K562 (cell line): Measurements from ENCODE around the gene LZTR1. TPM values are rescaled to one million over a fixed set of nuclear protein-coding genes. Genes with fewer than 3 reads are reported as not detected.

Source experiments
- ATAC-seq: fragments of 200-7000 bp; cut with Tn5 transposase; 3 replicates; pipeline ENCODE4 v1.9.1; 2020; ENCODE audit warnings: moderate library complexity
- BruUV-seq: library from RNA; stranded (reverse); fragments of 400-500 nt; replicated peaks from 2 replicates; lab custom pipeline; 2021; lab: Mats Ljungman, UMichigan
- CTCF ChIA-PET: fragments of 300-600 bp; formaldehyde crosslinking; extraction: SDS; loops from one replicate; lab custom pipeline; 2021; ENCODE audit warnings: low intra/inter-chr PET ratio; lab: Yijun Ruan, JAX
- POLR2A ChIA-PET: fragments of 300-600, 350-650 bp; sonication (Branson Sonifier 250); formaldehyde crosslinking; extraction: SDS; loops from one replicate; lab custom pipeline; 2021; ENCODE audit warnings: antibody characterized with exemption, inconsistent platforms; lab: Yijun Ruan, JAX
- DNase-seq, 4 experiments: peaks; one replicate each; pipeline versions ENCODE4 v3.0.0 to v3.0.0-alpha.2; 2011 to 2018; ENCODE audit warnings: low spot score in 3 of 4, mixed read lengths in 3 of 4; ENCODE audit errors: extremely low read depth in 1 of 4
- FAIRE-seq: peaks from 2 replicates; lab custom pipeline; 2011; peaks lifted over from hg19 to GRCh38; lab: Jason Lieb, UNC
- H2AFZ ChIP-seq: 2 replicates; pipeline ENCODE4 v1.6.0; 2011; ENCODE audit warnings: low read depth, low read length, control low read depth, inconsistent platforms
- H3K27ac ChIP-seq: fragments of 200-600 bp; 3 replicates; pipeline ENCODE4 v1.8.0; 2011; ENCODE audit warnings: low read depth, mild to moderate bottlenecking, control low read depth, inconsistent platforms, low read length, moderate library complexity, mixed read lengths; ENCODE audit errors: extremely low read depth
- H3K27me3 ChIP-seq, 2 experiments: fragments of 300-600 bp in 1 of 2; 2 replicates in 1 of 2; 3 replicates in 1 of 2; pipeline versions ENCODE4 v1.6.0 to v1.8.0; 2011; ENCODE audit warnings: inconsistent platforms in 2 of 2, low read length in 2 of 2, mild to moderate bottlenecking in 1 of 2, mixed read lengths in 1 of 2, moderate library complexity in 1 of 2; ENCODE audit not compliant: control insufficient read depth in 2 of 2, insufficient read depth in 2 of 2
- H3K36me3 ChIP-seq: fragments of 300-600 bp; 3 replicates; pipeline ENCODE4 v1.8.0; 2011; ENCODE audit warnings: mild to moderate bottlenecking, low read length, inconsistent platforms; ENCODE audit not compliant: control insufficient read depth, insufficient read depth
- H3K4me1 ChIP-seq, 2 experiments: fragments of 200-600 bp in 1 of 2; replicated peaks in 1 of 2; 2 replicates in 1 of 2; 3 replicates in 1 of 2; pipeline versions ENCODE4 v1.5.1 to v1.8.0; 2011; ENCODE audit warnings: inconsistent platforms in 2 of 2, low read length in 2 of 2, mild to moderate bottlenecking in 1 of 2, mixed read lengths in 1 of 2, moderate library complexity in 1 of 2; ENCODE audit not compliant: control insufficient read depth in 2 of 2, insufficient read depth in 2 of 2
- H3K4me2 ChIP-seq: 2 replicates; pipeline ENCODE4 v1.6.1; 2011; ENCODE audit warnings: low read length, control low read depth, inconsistent platforms, mixed read lengths; ENCODE audit not compliant: insufficient read depth
- H3K4me3 ChIP-seq: fragments of 200-600 bp; sonication (generic), shearing (Covaris generic); 2 replicates; pipeline ENCODE4 v1.5.1; 2016; ENCODE audit warnings: control low read depth, inconsistent platforms
- H3K79me2 ChIP-seq: fragments of 200-600 bp; 3 replicates; pipeline ENCODE4 v1.8.0; 2011; ENCODE audit warnings: low read length, inconsistent platforms; ENCODE audit not compliant: control insufficient read depth, insufficient read depth
- H3K9ac ChIP-seq, 2 experiments: 2 replicates each; pipeline versions ENCODE4 v1.6.0 to v1.6.1; 2011; ENCODE audit warnings: low read depth in 2 of 2, low read length in 2 of 2, control low read depth in 1 of 2, inconsistent platforms in 1 of 2, mild to moderate bottlenecking in 1 of 2, mixed read lengths in 1 of 2; ENCODE audit not compliant: insufficient read depth in 1 of 2
- H3K9me1 ChIP-seq: one replicate; pipeline ENCODE4 v1.6.0; 2011; ENCODE audit warnings: inconsistent platforms, mild to moderate bottlenecking, low read length, moderate library complexity; ENCODE audit not compliant: control insufficient read depth, insufficient read depth
- H3K9me3 ChIP-seq: replicated peaks from 2 replicates; pipeline ENCODE4 v1.5.1; 2011; ENCODE audit warnings: low read depth, low read length, inconsistent platforms; ENCODE audit not compliant: control insufficient read depth, insufficient read depth
- H4K20me1 ChIP-seq: replicated peaks from 2 replicates; pipeline ENCODE4 v1.6.1; 2011; ENCODE audit warnings: low read length, inconsistent platforms, mixed read lengths; ENCODE audit not compliant: control insufficient read depth, insufficient read depth
- FOS ChIP-seq: IDR thresholded peaks from 3 replicates; pipeline ENCODE4 v1.6.1; 2011; ENCODE audit not compliant: insufficient read length; ENCODE audit errors: extremely low read depth
- HBP1 ChIP-seq: fragments of 450-650 bp; formaldehyde crosslinking; IDR thresholded peaks from 2 replicates; pipeline ENCODE4 v1.4.0; 2022; ENCODE audit warnings: missing genetic modification characterization
- HNRNPLL ChIP-seq: fragments of 200-400 bp; formaldehyde crosslinking; IDR thresholded peaks from 2 replicates; pipeline ENCODE4 v1.6.1; 2017; ENCODE audit warnings: low read length, low read depth, mild to moderate bottlenecking; ENCODE audit not compliant: poor library complexity, severe bottlenecking
- KDM2B ChIP-seq: fragments of 250-450 bp; sonication (Bioruptor Pico); IDR thresholded peaks from 2 replicates; pipeline ENCODE4 v1.8.0; 2021; ENCODE audit warnings: mild to moderate bottlenecking, moderate library complexity
- MCM3 ChIP-seq: fragments of 450-650 bp; IDR thresholded peaks from 2 replicates; pipeline ENCODE4 v1.6.1; 2016
- MCM7 ChIP-seq, 2 experiments: fragments of 450-650 bp; IDR thresholded peaks; 2 replicates each; pipeline ENCODE4 v1.6.1; 2016 to 2018
- PBX2 ChIP-seq, 2 experiments: IDR thresholded peaks in 1 of 2; conservative IDR thresholded peaks in 1 of 2; 2 replicates each; pipeline ENCODE4 v1.6.1; 2016; ENCODE audit warnings: low read depth in 2 of 2, mild to moderate bottlenecking in 1 of 2, missing compliant biosample characterization in 1 of 2, missing genetic modification characterization in 1 of 2, moderate library complexity in 1 of 2
- SMAD3 ChIP-seq: fragments of 450-650 bp; formaldehyde crosslinking; conservative IDR thresholded peaks from 2 replicates; pipeline ENCODE4 v1.4.0; 2020; ENCODE audit warnings: mild to moderate bottlenecking
- SP2 ChIP-seq: IDR thresholded peaks from 2 replicates; pipeline ENCODE4 v1.6.1; 2011; ENCODE audit warnings: mild to moderate bottlenecking, low read depth, low read length, moderate library complexity; ENCODE audit not compliant: poor library complexity, severe bottlenecking; ENCODE audit errors: extremely low read depth
- UBTF ChIP-seq, 2 experiments: IDR thresholded peaks; 2 replicates each; pipeline ENCODE4 v1.6.1; 2012; ENCODE audit warnings: improper control_type of control experiment in 2 of 2, low read depth in 2 of 2, low read length in 2 of 2, borderline replicate concordance in 1 of 2
- ZNF740 ChIP-seq, 3 experiments: fragments of 200-800 bp in 1 of 3; sonication (Bioruptor generic) in 1 of 3; sonication (generic) in 1 of 3; formaldehyde crosslinking in 1 of 3; IDR thresholded peaks; 2 replicates each; pipeline versions ENCODE4 v1.6.1 to v1.8.0; 2016 to 2022; ENCODE audit warnings: mild to moderate bottlenecking in 2 of 3, missing compliant biosample characterization in 2 of 3, missing genetic modification characterization in 2 of 3, missing genetic modification reagents in 1 of 3
- WGBS: fragments of 100-300 bp; shearing (Covaris generic); methylation state at CpG from one replicate; pipeline ENCODE4 v1.1.6; 2016; ENCODE audit warnings: low coverage, mixed read lengths; ENCODE audit not compliant: insufficient coverage; ENCODE audit errors: missing lambda C conversion rate; 5-methylcytosine and 5-hydroxymethylcytosine counted together
- in situ Hi-C: fragments of 300-500 bp; cut with MboI; formaldehyde crosslinking; loops from 4 replicates; pipeline ENCODE4 v1.15.0; 2018; ENCODE audit warnings: inconsistent platforms, mixed read lengths
- intact Hi-C: fragments of 100-400 bp; cut with micrococcal nuclease; formaldehyde crosslinking; loops from 2 replicates; pipeline ENCODE4 v1.14.2; 2022
- polyA plus RNA-seq, 8 experiments: library from polyadenylated mRNA; depleted of rRNA in 4 of 8; stranded (reverse) in 5 of 8; unstranded in 3 of 8; fragments of >200 nt; fragmentation: Nextera tagmentation in 2 of 8; fragmentation: Illumina TruSeq in 1 of 8; extraction: Ambion mirVana in 2 of 8; extraction: Trizol in 1 of 8; gene quantifications; 2 replicates each; pipeline versions ENCODE4 v1.2.1 to v1.2.3, GENCODE V29; 2011 to 2014; ENCODE audit warnings: inconsistent platforms in 1 of 8, missing spikeins in 1 of 8
- total RNA-seq, 7 experiments: library from RNA; depleted of rRNA in 6 of 7; stranded (reverse); fragments of >200 nt in 6 of 7; fragmentation: Illumina TruSeq in 2 of 7; extraction: Trizol in 2 of 7; gene quantifications; 2 replicates each; pipeline versions ENCODE4 v1.2.1 to v1.2.3, GENCODE V29; 2011 to 2021; ENCODE audit warnings: low replicate concordance in 1 of 7

The LZTR1 gene
- total and polyA plus RNA-seq, 9 of the 15 experiments (the other 6 are each of a cell fraction or from before 2014, with no cell fraction given): 2.2 to 135 (median 63.0) TPM

GRCh38 chr22:20970939-20971657, 11.0 kb upstream of the LZTR1 start:
- in situ Hi-C loops: loop anchor here (25.0 kb wide), 1 partner anchor 166 kb away; no protein-coding TSS in a partner anchor
- Histone ChIP-seq H3K36me3 (no peaks in the 10 kb centered on the region), H4K20me1 (peaks cover 21% of the 10 kb centered on the region), H3K9ac (peak overlapping the region in 1 of 2 experiments; percentile 6; a peak in 1 of 4 replicates), H3K4me2 (no peak overlapping the region), H3K4me3 (no peak overlapping the region), H3K9me3 (no peaks in the 10 kb centered on the region), H3K27me3 (peaks cover 32 to 50% of the 10 kb centered on the region in 2 experiments; a peak in 4 of 5 replicates), H3K79me2 (no peaks in the 10 kb centered on the region), H3K27ac (no peak overlapping the region), H3K4me1 (peaks cover 0 to 45% of the 10 kb centered on the region in 2 experiments; a peak in 3 of 5 replicates), H3K9me1 (no peaks in the 10 kb centered on the region), H2AFZ (no peak overlapping the region)
- ChIA-PET POLR2A (interaction anchor here (0.9 to 64.4 kb wide), 5 partner anchors 9 to 86 kb away, joined by 6 to 1556 read pairs (median 177); partner anchors contain the start of genes CRKL, LZTR1 and THAP7), CTCF (interaction anchor here (0.7 kb wide), 1 partner anchor 85 kb away, joined by 3 read pairs; no protein-coding TSS in a partner anchor)
- no peak for ATAC-seq
- WGBS: 4% methylated on average over 4 of the region's 4 CpGs
- no peak for FAIRE-seq
- no peak for DNase-seq
- BruUV-seq: no TSS peak
- intact Hi-C loops: no loop called here
- peak; percentile 91 for TF ChIP-seq MCM3
- TF ChIP-seq PBX2 (CRISPR knock-in tag; IDR thresholded peaks at IDR 0.05; ENCODE audit: low read depth): 0 out of 2 replicates have a peak, but pooled peaks have one; percentile 12
- no peak for TF ChIP-seq PBX2 (tag; conservative IDR thresholded peaks at IDR 0.05; ENCODE audit: low read depth)
- peak in 1 of 2 experiments; percentile 60; a peak in 1 of 4 replicates for TF ChIP-seq MCM7 (IDR thresholded peaks at IDR 0.05)
- TF ChIP-seq HBP1 (CRISPR knock-in tag): no peak
- TF ChIP-seq UBTF (IDR thresholded peaks at IDR 0.05; ENCODE audit: borderline replicate concordance in 1 of 2, low read depth in 2 of 2, low read length in 2 of 2): 0 out of 4 replicates have a peak, but pooled peaks of 1 of the 2 experiments have one; percentile 27
- peak; percentile 56; the same call in 1 of the 2 replicates for TF ChIP-seq ZNF740 (CRISPR knock-in tag; IDR thresholded peaks at IDR 0.05)
- TF ChIP-seq ZNF740 (tag; IDR thresholded peaks at IDR 0.05): no peak
- TF ChIP-seq SMAD3 (CRISPR knock-in tag): no peak
- 0 out of 2 replicates have a peak, but pooled peaks have one; percentile 69 for TF ChIP-seq KDM2B (CRISPR knock-in tag)
- peak; percentile 46 for TF ChIP-seq HNRNPLL
- peak; percentile 16 for TF ChIP-seq SP2
- TF ChIP-seq FOS: no peak
